Epithelial cell of proximal tubule (primary cell): ENCODE data around the gene HES6. TPM values are rescaled to one million over a fixed set of nuclear protein-coding genes. Genes with fewer than 3 reads are reported as not detected.

Experiments used
- DNase-seq: peaks from one replicate; pipeline ENCODE4 v3.0.0-alpha.2; 2011; ENCODE audit warnings: low read depth
- H3K4me3 ChIP-seq: 2 replicates; pipeline ENCODE4 v1.5.1; 2011; ENCODE audit warnings: low read depth, mild to moderate bottlenecking, low read length
- total RNA-seq: library from RNA; depleted of rRNA; stranded (reverse); fragments of >200 nt; gene quantifications from 2 replicates; pipeline ENCODE4 v1.2.3, GENCODE V29; 2015
- TF ChIP-seq, protein P1 (sequence below): conservative IDR thresholded peaks from 2 replicates; pipeline ENCODE4 v1.5.1; 2012; ENCODE audit warnings: low read depth, mild to moderate bottlenecking, low read length

Gene HES6, protein sequence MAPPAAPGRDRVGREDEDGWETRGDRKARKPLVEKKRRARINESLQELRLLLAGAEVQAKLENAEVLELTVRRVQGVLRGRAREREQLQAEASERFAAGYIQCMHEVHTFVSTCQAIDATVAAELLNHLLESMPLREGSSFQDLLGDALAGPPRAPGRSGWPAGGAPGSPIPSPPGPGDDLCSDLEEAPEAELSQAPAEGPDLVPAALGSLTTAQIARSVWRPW
- total RNA-seq, result 20.3 and 25.5 TPM in 2 replicates

- H3K4me3 ChIP-seq, result peak within 1 kb of the TSS; percentile 68
- DNase-seq, result no peak
- TF ChIP-seq, protein P1, sequence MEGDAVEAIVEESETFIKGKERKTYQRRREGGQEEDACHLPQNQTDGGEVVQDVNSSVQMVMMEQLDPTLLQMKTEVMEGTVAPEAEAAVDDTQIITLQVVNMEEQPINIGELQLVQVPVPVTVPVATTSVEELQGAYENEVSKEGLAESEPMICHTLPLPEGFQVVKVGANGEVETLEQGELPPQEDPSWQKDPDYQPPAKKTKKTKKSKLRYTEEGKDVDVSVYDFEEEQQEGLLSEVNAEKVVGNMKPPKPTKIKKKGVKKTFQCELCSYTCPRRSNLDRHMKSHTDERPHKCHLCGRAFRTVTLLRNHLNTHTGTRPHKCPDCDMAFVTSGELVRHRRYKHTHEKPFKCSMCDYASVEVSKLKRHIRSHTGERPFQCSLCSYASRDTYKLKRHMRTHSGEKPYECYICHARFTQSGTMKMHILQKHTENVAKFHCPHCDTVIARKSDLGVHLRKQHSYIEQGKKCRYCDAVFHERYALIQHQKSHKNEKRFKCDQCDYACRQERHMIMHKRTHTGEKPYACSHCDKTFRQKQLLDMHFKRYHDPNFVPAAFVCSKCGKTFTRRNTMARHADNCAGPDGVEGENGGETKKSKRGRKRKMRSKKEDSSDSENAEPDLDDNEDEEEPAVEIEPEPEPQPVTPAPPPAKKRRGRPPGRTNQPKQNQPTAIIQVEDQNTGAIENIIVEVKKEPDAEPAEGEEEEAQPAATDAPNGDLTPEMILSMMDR, result no peak
Observed at GRCh38 chr2:238239863-238240756, at the start of gene HES6. HES6 (minus strand) TSS chr2:238240038; CDS start chr2:238239905, 133 bp downstream.

GRCh38 chr2:238289574-238289973, 49.7 kb upstream of the HES6 start:
- no peak for DNase-seq
- TF ChIP-seq, protein P1, result no peak
- peak overlapping the region; percentile 83 for H3K4me3 ChIP-seq

GRCh38 chr2:238288650-238289573, 49.1 kb upstream of the HES6 start:
- DNase-seq, result peak; percentile 43
- peak overlapping the region; percentile 83 for H3K4me3 ChIP-seq
- TF ChIP-seq, protein P1, result peak; percentile 42

DNA sequence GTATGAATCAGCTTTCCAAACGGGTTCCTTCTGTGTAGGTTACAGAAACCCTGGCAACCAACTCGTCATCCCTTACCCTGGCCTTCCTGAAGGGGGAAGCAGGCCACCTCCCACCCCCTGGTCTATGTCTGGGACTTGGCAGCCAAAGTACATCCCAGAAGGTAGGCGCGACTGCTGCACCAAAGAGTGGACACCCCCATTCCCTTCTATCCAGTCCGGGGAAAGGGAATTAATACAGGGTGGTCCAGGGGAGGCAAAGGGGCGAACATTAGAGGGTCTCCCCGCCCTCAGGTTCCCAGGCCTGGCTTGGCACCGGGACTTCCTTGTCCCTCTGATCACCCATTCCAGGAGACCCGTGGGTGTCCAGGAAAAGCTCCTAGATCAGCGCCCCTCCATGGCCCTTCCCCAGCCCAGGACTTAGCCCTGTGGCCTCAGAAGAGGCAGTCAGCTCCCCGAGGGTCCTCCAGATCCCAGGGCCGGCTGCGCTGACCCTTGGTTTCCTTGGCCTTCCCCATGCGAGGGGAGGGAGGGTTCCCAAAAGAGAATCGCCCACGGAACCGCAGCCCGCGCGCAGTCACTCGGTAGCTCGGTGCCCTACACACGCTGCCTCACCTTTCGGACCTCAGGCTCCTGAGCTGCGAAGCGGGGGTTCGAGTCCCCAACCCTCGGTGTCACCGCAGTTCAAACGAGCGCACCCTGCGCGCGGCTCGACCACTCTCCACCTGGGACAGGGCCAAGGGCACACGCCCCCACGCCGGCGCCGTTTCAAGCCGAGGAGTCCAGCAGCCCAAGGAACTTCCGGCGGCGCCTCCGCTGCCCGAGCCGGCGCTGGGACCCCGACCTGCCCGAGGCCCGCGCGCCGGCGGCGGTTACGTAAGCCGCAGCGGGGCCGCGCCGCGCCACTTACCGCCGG, 48.2 kb upstream of the HES6 start, which contains the start of gene PER2:
Gene PER2, minus strand, starts transcription at position 874 of the 913 bp plus-strand sequence. CDS start 10,674 bp downstream, outside the sequence.
- peak within 1 kb of the TSS; percentile 83 for H3K4me3 ChIP-seq
- TF ChIP-seq, protein P1, result peak; percentile 27
- DNase-seq, result peak; percentile 66

GRCh38 chr2:238286987-238287736, 47.3 kb upstream of the HES6 start:
- peak overlapping the region; percentile 83 for H3K4me3 ChIP-seq
- TF ChIP-seq, protein P1, result no peak

More at GRCh38 chr2:238286987-238287736, 47.3 kb upstream of the HES6 start:
- no peak for DNase-seq
